ENCODE data around the gene OSBPL10.
A peak's percentile ranks its signal among the peaks of the same experiment; 100 is the strongest.

The OSBPL10 gene

DNA sequence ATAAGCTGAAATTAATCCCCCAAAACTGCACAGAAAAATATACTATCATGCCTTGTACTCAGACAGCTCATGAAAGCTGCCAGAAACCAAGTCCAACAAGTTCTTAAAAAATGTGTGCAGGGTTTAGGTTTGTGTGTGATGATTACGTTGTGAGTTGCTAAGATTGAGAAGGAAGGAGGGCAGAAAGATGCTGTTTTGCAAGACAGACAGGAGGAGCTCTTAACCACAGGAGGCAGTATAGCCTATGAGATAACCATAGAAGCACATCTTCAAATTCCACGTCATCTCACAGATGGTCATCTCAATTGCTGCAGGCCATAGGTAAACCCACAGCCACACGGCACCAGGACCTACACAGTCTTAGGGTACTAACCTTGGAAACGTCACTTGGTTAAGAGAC lies 256.4 kb downstream of the OSBPL10 start:
- peak; percentile 28 for DNase-seq (ENCODE audit: extremely low spot score)

DNA sequence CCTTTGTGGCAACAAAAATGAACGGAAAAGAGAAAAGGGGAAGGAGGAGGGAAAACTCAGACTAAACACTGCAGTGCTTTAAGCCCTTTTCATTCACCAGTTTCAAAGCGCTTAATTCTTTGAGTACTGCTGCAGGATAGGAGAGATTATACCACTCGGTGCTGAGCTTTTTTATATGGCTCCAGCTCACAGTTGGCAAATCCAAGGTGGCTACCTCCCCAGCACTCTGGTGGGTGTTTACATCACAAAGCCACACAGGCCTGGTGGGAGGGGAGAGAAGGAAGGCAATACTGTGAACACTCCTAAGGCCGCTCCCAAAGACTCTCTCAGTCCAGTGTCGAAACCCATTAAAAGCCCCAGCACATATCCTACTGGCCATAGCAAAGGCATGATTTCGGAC lies 256.9 kb downstream of the OSBPL10 start:
- no peak for TF ChIP-seq ZNF384 (IDR thresholded peaks at IDR 0.05)
- TF ChIP-seq FOXM1 (IDR thresholded peaks at IDR 0.05; ENCODE audit: borderline replicate concordance) = no peak
- no peak for TF ChIP-seq TARDBP (IDR thresholded peaks at IDR 0.05)
- TF ChIP-seq ARNT (IDR thresholded peaks at IDR 0.05) = no peak
- no peak for TF ChIP-seq HDGF (IDR thresholded peaks at IDR 0.05; ENCODE audit: borderline replicate concordance)
- no peak for TF ChIP-seq FOXA1 (IDR thresholded peaks at IDR 0.05)
- TF ChIP-seq ELF4 (IDR thresholded peaks at IDR 0.05) = no peak
- no peak for TF ChIP-seq BHLHE40 (IDR thresholded peaks at IDR 0.05; ENCODE audit: borderline replicate concordance)
- no peak for TF ChIP-seq FOXK2 (IDR thresholded peaks at IDR 0.05)
- TF ChIP-seq, protein P1, sequence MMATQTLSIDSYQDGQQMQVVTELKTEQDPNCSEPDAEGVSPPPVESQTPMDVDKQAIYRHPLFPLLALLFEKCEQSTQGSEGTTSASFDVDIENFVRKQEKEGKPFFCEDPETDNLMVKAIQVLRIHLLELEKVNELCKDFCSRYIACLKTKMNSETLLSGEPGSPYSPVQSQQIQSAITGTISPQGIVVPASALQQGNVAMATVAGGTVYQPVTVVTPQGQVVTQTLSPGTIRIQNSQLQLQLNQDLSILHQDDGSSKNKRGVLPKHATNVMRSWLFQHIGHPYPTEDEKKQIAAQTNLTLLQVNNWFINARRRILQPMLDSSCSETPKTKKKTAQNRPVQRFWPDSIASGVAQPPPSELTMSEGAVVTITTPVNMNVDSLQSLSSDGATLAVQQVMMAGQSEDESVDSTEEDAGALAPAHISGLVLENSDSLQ (IDR thresholded peaks at IDR 0.05) = no peak
- TF ChIP-seq NFRKB (IDR thresholded peaks at IDR 0.05) = no peak
- TF ChIP-seq CTBP1 (IDR thresholded peaks at IDR 0.05; ENCODE audit: borderline replicate concordance) = no peak
- TF ChIP-seq L3MBTL2 (conservative IDR thresholded peaks at IDR 0.05) = no peak
- TF ChIP-seq SUZ12 (IDR thresholded peaks at IDR 0.05) = no peak
- no peak for TF ChIP-seq SP1 (IDR thresholded peaks at IDR 0.05)
- TF ChIP-seq LEF1 (IDR thresholded peaks at IDR 0.05; ENCODE audit: borderline replicate concordance) = no peak
- ChIA-PET POLR2A (no interaction called here), CTCF (interaction anchor here (0.5 to 1.4 kb wide), 5 partner anchors 20 to 290 kb away, joined by 3 read pairs; no protein-coding TSS in a partner anchor)
- DNase-seq (ENCODE audit: extremely low spot score) = no peak

More for the DNA sequence above, 256.4 kb downstream of the OSBPL10 start:
- CTCF ChIA-PET = interaction anchor here (0.5 to 1.4 kb wide), 6 partner anchors 21 to 463 kb away, joined by 3 read pairs; no protein-coding TSS in a partner anchor
- TF ChIP-seq FOXK2 (IDR thresholded peaks at IDR 0.05) (no peak), SP1 (IDR thresholded peaks at IDR 0.05) (no peak), ARNT (IDR thresholded peaks at IDR 0.05) (no peak), HDGF (IDR thresholded peaks at IDR 0.05; ENCODE audit: borderline replicate concordance) (no peak), SUZ12 (IDR thresholded peaks at IDR 0.05) (no peak), NFRKB (IDR thresholded peaks at IDR 0.05) (no peak), CTBP1 (IDR thresholded peaks at IDR 0.05; ENCODE audit: borderline replicate concordance) (no peak), FOXA1 (IDR thresholded peaks at IDR 0.05) (no peak), LEF1 (IDR thresholded peaks at IDR 0.05; ENCODE audit: borderline replicate concordance) (no peak), L3MBTL2 (conservative IDR thresholded peaks at IDR 0.05) (no peak), TARDBP (IDR thresholded peaks at IDR 0.05) (no peak), FOXM1 (IDR thresholded peaks at IDR 0.05; ENCODE audit: borderline replicate concordance) (no peak), BHLHE40 (IDR thresholded peaks at IDR 0.05; ENCODE audit: borderline replicate concordance) (no peak), ZNF384 (IDR thresholded peaks at IDR 0.05) (no peak), ELF4 (IDR thresholded peaks at IDR 0.05) (no peak)
- TF ChIP-seq, protein P1 (IDR thresholded peaks at IDR 0.05) = no peak
- POLR2A ChIA-PET = no interaction called here

DNA sequence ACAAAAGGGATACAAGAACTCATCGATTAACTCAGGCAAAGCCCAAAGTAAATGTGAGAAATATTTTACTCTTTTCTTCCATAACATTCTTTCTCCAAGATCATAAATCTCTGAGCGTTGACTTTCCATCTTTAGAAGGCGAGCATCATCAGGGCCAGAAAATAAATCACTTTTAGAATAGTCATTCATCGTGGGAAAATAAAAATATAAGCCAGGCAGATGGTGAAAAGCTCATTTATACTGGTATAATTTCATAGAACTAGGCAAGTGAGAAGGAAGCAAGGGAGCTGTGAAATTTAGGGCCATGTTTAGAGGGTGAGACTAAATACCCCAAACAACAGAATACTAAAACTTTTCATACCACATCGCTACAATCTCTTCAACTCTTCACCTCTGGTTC lies 257.4 kb downstream of the OSBPL10 start:
- POLR2A ChIA-PET = no interaction called here
- TF ChIP-seq TARDBP (IDR thresholded peaks at IDR 0.05) (no peak), ARNT (IDR thresholded peaks at IDR 0.05) (no peak), FOXK2 (IDR thresholded peaks at IDR 0.05) (no peak), SUZ12 (IDR thresholded peaks at IDR 0.05) (no peak), ELF4 (IDR thresholded peaks at IDR 0.05) (no peak), BHLHE40 (IDR thresholded peaks at IDR 0.05; ENCODE audit: borderline replicate concordance) (no peak), SP1 (IDR thresholded peaks at IDR 0.05) (no peak), FOXM1 (IDR thresholded peaks at IDR 0.05; ENCODE audit: borderline replicate concordance) (no peak), NFRKB (IDR thresholded peaks at IDR 0.05) (no peak), L3MBTL2 (conservative IDR thresholded peaks at IDR 0.05) (no peak), ZNF384 (IDR thresholded peaks at IDR 0.05) (no peak), LEF1 (IDR thresholded peaks at IDR 0.05; ENCODE audit: borderline replicate concordance) (no peak), CTBP1 (IDR thresholded peaks at IDR 0.05; ENCODE audit: borderline replicate concordance) (no peak), HDGF (IDR thresholded peaks at IDR 0.05; ENCODE audit: borderline replicate concordance) (no peak), FOXA1 (IDR thresholded peaks at IDR 0.05) (no peak)
- TF ChIP-seq, protein P1 (IDR thresholded peaks at IDR 0.05) = no peak
- no peak for DNase-seq (ENCODE audit: extremely low spot score)
- CTCF ChIA-PET = interaction anchor here (1.0 to 1.4 kb wide), 2 partner anchors 35 to 290 kb away, joined by 3 read pairs; no protein-coding TSS in a partner anchor

DNA sequence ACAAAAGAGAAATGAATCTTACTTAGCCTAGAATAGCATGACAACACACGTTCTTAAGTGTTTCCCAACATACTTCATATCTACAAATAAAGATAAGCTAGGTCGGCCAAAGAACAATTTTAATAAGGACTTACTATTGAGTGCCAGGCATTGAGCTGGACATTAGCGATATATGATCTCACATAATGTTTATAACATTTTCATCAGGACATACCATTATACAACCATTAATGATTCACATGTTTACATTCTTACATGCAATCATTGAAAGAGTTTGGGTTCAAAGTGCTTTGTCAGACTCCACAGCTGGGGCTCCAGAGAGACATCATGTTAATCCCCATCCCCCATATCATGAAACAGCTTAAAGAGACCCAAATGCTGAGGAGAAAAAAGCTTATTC lies 259.4 kb downstream of the OSBPL10 start:
- no peak for DNase-seq (ENCODE audit: extremely low spot score)
- CTCF ChIA-PET = no interaction called here
- no peak for TF ChIP-seq FOXK2 (IDR thresholded peaks at IDR 0.05)
- TF ChIP-seq NFRKB (IDR thresholded peaks at IDR 0.05) = no peak
- TF ChIP-seq SUZ12 (IDR thresholded peaks at IDR 0.05) = no peak
- TF ChIP-seq FOXA1 (IDR thresholded peaks at IDR 0.05) = no peak
- TF ChIP-seq, protein P1 (IDR thresholded peaks at IDR 0.05) = no peak
- TF ChIP-seq FOXM1 (IDR thresholded peaks at IDR 0.05; ENCODE audit: borderline replicate concordance) = no peak
- TF ChIP-seq ARNT (IDR thresholded peaks at IDR 0.05) = no peak
- POLR2A ChIA-PET = no interaction called here

DNA sequence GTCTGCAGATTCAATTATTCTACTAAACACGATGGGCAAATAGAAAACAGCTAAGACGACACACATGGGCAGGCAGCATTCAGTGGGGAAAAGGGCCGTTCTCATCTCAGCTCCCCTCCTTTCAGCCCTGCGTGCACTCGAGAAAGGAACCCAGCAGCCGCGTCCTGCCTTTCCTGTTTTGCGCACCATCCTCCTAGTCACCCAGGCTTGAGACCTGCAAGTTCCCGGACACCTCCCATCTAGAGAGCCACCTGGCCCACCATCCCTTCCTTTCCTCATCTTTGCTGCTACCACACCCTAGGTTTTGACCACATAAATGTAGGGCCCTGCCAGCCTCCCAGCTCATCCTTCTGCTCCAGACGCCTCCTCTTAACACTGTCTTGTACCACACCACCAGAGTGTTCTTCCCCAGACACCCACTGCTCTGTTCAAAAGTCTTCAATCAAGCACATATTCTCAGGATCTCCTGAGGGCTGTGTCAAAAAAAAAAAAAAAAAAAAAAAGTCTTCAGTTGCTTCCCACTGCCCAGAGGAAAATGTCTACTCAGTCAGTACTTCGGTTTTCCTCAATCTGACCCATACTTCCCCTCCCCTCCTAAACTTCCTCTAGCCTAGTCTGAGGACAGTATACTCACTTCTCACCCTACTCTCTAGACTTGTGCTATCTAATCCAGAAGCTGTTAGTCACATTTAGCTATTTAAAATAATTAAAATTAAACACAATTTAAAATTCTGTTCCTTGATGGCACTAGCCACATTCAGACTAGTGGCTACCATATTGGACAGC lies 266.4 kb downstream of the OSBPL10 start:
- TF ChIP-seq HDGF (IDR thresholded peaks at IDR 0.05; ENCODE audit: borderline replicate concordance) = no peak
- no peak for TF ChIP-seq SP1 (IDR thresholded peaks at IDR 0.05)
- no peak for TF ChIP-seq FOXM1 (IDR thresholded peaks at IDR 0.05; ENCODE audit: borderline replicate concordance)
- no peak for TF ChIP-seq NFRKB (IDR thresholded peaks at IDR 0.05)
- TF ChIP-seq LEF1 (IDR thresholded peaks at IDR 0.05; ENCODE audit: borderline replicate concordance) = no peak
- TF ChIP-seq FOXK2 (IDR thresholded peaks at IDR 0.05) = no peak
- no peak for TF ChIP-seq CTBP1 (IDR thresholded peaks at IDR 0.05; ENCODE audit: borderline replicate concordance)
- TF ChIP-seq SUZ12 (IDR thresholded peaks at IDR 0.05) = no peak
- no peak for TF ChIP-seq FOXA1 (IDR thresholded peaks at IDR 0.05)
- TF ChIP-seq, protein P1 (IDR thresholded peaks at IDR 0.05) = no peak
- DNase-seq (ENCODE audit: extremely low spot score) = no peak
- ChIA-PET POLR2A (no interaction called here), CTCF (interaction anchor here (0.5 kb wide), 1 partner anchor 105 kb away, joined by 3 read pairs; no protein-coding TSS in a partner anchor)

All from HEK293T (cell line).